DMS79 treated with DMSO at 0.1 percent for 48 hours (cell line): ENCODE results near the gene APOO.
"Not testable (repeated sequence)": the region's sequence is repeated elsewhere in the genome, so short reads cannot be mapped to it uniquely, and the experiment has no call there.

Experiments used
- DNase-seq: peaks from one replicate; lab custom pipeline; 2025; lab: John Stamatoyannopoulos, UW

Gene APOO

DNA sequence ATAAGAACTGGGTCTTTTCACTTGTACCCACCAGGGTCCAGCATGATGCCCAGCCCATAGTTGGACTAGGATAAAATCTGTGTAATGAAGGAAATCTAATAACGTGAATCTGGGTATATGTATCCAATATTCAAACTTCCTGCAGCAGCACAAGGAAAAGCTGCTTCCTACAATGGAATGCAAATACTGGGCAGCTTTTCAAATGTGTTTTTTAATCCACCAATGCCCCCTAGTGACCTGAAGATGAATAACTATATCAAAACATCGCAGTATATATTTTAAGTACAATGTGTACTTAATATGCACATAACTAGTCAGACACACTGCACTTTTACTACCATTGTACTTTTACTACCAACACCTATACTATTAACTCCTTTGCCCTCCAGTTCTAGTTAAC lies 5.3 kb downstream of the APOO start:
- DNase-seq, result peak; percentile 20

- DNase-seq, result peak; percentile 9
These were observed 5.9 kb downstream of the APOO start for GRCh38 chrX:23901805-23902204.

- DNase-seq, result no peak
These were observed 6.7 kb downstream of the APOO start for GRCh38 chrX:23901060-23901459.

DNA sequence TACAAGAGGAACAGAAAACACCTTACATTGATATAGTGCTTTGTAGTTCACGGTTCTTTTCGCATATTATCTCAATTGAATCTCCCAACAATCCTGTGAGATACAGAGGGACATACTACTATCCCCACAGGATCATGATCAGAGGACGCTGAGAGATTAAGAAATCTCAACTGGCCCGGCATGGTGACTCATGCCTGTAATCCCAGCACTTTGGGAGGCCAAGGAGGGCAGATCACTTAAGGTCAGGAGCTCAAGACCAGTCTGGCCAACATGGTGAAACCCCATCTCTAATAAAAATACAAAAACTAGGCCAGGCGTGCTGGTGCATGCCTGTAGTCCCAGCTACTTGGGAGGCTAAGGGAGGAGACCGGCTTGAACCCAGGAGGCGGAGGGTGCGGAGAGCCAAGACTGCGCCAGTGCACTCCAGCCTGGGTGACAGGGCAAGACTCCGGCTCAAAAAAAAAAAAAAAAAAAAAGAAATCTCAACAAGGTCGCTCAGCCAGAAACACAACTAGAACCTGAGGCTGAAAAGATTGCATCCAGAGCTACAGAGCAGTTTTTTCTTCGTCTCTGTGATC lies 7.4 kb downstream of the APOO start:
- no peak for DNase-seq

- DNase-seq, result no peak
These were observed 9.3 kb downstream of the APOO start for GRCh38 chrX:23898412-23898959.

GRCh38 chrX:23896981-23897380 lies 10.8 kb downstream of the APOO start:
- no peak for DNase-seq

GRCh38 chrX:23896539-23896938 lies 11.2 kb downstream of the APOO start:
- not testable (repeated sequence) for DNase-seq

- not testable (repeated sequence) for DNase-seq
These were observed 12.7 kb downstream of the APOO start for GRCh38 chrX:23894993-23895392.

GRCh38 chrX:23890933-23891332 lies 16.8 kb downstream of the APOO start:
- DNase-seq, result no peak

DNA sequence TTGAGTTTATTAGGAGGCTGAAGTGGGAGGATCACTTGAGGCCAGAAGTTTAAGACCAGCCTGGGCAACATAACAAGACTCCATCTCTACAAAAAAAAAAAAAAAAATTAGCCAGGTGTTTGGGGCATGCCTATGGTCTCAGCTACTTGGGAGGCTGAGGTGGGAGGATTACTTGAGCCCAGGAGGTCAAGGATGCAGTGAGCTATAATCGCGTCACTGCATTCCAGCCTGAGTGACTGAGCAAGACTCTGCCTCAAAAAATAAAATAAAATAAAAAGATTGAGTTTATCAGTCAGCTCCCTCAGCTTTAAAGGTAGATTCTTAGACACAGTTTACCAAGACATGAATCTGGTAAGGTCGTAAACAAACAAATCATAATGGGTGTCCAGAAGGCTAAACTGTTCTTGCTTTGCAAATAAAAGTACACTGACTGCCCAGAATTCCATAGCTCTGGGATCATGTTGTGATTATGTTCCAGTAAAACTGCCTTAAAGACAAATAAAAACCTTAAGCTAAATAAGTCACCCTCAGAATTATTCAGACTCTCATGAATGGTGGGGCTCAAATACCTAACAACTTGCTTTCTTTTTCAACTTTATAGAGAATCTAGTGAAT lies 18.7 kb downstream of the APOO start:
- DNase-seq, result no peak

DNA sequence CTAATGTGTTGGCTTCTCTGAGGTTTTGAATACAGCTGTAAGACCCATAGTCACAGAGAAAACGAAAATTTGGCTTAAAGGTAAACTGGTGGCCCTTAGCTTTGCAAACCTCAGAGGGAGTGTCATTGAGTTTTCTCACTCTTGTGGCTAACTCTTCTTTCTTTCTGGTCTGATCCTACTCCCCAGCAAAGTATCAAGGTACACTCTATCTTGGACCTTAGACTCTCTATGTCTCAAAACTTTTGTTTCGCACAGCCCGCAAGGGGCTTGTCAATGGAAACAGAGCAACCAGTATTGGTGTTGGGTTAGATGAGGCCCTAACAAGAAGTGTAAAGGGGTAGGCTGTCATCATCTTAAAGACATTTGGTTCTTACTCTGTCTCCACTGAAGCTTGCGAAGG lies 19.8 kb downstream of the APOO start:
- no peak for DNase-seq

GRCh38 chrX:23887451-23887850 lies 20.3 kb downstream of the APOO start:
- no peak for DNase-seq

- DNase-seq, result no peak
These were observed 21.9 kb downstream of the APOO start for GRCh38 chrX:23885803-23886202.

DNA sequence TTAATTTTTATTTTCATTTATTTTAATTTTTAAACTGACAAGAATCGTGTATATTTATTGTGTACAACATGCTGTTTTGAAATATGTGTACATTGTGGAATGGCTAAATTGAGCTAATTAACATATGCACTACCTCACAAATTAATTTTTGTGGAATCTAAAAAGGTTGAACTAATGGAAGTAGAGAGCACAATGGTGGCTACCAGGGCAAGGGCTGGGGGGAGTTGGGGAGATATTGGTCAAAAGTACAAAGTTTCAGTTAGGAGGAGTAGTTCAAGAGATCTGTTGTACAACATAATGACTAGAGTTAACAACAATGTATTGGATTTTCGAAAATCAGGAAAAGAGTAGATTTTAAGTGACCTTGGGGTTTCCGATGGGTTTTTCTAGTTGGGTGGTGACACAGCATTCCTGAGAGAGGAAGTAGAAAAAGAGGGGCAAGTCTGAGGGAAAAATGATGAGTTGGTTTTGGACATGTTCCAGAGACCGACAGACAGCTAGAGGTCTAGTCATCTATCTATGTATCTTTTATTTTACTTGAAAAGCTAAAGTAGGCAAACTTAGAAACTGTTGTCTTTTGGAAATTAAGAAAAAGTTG lies 23.2 kb downstream of the APOO start:
- no peak for DNase-seq

GRCh38 chrX:23883737-23884354 lies 23.9 kb downstream of the APOO start:
- DNase-seq, result no peak

DNA sequence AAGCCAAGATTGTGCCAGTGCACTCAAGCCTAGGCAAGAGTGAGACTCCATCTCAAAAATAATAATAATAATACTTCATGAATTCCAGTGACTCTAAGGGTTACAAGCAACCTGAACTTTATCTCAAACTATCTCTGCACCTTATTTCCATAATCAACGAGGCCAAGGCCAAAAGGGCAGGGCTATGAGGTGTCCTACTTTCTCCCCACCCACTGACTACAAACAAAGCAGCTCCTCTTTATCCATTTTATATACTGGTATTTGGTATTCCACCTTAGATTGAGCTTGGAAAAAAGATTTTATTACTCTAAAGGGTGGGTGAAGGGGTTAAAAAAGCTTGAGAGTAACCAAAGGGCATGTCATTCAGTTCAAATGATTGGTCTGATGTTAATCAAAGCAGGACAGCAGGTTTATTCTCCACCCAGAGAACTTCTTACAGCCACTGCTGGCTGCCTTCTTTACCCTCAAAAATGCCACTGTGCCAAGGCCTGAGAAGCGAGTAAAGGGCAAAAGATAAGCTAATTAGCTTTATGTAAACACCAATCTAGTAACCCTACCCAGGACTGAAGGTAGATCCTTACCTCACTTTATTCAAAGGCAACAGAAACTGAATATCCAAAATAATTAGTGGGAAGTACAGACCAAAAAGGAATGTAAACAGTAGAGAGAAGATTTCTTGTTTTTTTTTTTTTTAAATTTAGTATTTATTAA lies 28.2 kb downstream of the APOO start:
- no peak for DNase-seq

- no peak for DNase-seq
These were observed 35.7 kb downstream of the APOO start for GRCh38 chrX:23871905-23872546.

DNA sequence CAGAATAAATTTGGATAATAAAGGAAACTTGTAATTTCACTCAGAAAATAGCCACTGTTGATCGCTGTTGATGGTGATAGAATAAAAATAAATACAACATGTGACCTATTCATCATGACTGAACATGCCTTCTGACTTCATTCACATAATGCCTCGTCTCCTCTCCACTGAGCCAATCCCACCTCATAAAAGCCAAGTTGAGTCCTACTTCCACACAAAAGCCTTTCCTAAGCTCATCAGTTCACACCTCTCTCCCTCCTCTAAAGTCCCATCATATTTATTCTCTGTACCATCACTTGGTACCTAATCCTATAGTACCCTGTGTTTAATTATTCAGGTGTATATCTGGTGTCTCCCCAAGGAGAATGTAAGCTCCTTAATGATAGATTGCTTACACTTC lies 37.7 kb downstream of the APOO start:
- no peak for DNase-seq

- no peak for DNase-seq
These were observed 42.9 kb downstream of the APOO start for GRCh38 chrX:23864742-23865326.

DNA sequence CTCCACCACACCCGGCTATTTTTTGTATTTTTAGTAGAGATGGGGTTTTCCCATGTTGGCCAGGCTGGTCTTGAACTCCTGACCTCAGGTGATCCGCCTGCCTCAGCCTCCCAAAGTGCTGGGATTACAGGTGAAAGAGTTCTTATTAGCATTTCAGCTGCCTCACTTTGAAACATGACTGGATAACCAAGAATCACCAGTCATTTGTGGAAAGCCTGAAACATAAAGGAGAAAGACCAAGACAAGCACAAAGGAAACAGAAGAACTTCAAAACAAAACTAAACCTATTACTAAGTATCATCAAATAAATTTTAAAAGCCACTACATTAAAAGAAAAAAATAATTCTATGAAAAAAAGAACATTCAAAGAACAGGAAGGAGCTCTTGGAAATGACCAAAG lies 45.8 kb downstream of the APOO start:
- DNase-seq, result not testable (repeated sequence)

GRCh38 chrX:23861215-23861896 lies 46.4 kb downstream of the APOO start:
- no peak for DNase-seq
